A375 (cell line): ENCODE measurements around the gene SEMA3C. TPM values are rescaled to one million over a fixed set of nuclear protein-coding genes. Genes with fewer than 3 reads are reported as not detected.

Source experiments
- total RNA-seq: library from RNA; depleted of rRNA; stranded (reverse); fragments of >200 nt; shearing (Covaris generic); gene quantifications from 2 replicates; pipeline ENCODE4 v1.2.3, GENCODE V29; 2014; rRNA removed

The SEMA3C gene
- total RNA-seq, result 70.1 and 70.5 TPM in 2 replicates

GRCh38 chr7:80918909-80919721 lies at the start of gene SEMA3C:
TSS of gene SEMA3C (minus strand) at chr7:80919051. CDS start at chr7:80916781, 2,270 bp downstream.

